Prostate gland (tissue), 2 donors: ENCODE measurements around the gene RHOT2.

Experiments used
- CTCF ChIP-seq, 4 experiments: fragments of 200-600 bp in 2 of 4; fragments of 450-650 bp in 2 of 4; sonication (generic) in 2 of 4; IDR thresholded peaks; 1 replicate in 3 of 4; 2 replicates in 1 of 4; pipeline ENCODE4 v1.5.1; 2016 to 2019; ENCODE audit warnings: antibody characterized with exemption in 4 of 4, mild to moderate bottlenecking in 2 of 4, moderate library complexity in 2 of 4
- POLR2A ChIP-seq: fragments of 450-650 bp; IDR thresholded peaks from one replicate; pipeline ENCODE4 v1.6.1; 2016; ENCODE audit warnings: antibody characterized with exemption, mild to moderate bottlenecking

- TF ChIP-seq POLR2A (no peak), CTCF (IDR thresholded peaks at IDR 0.05) (no peak)
Observed at GRCh38 chr16:680967-681745, 13.2 kb downstream of the RHOT2 start.
